GM19468 (cell line): Measurements from ENCODE around the gene ME2.
"Not testable (repeated sequence)": the region's sequence is repeated elsewhere in the genome, so short reads cannot be mapped to it uniquely, and the experiment has no call there.

Experiments
- ATAC-seq: cut with Tn5 transposase; IDR thresholded peaks from one replicate; pipeline ENCODE4 v1.9.1; 2021; ENCODE audit warnings: mild to moderate bottlenecking, moderate library complexity, moderate number of reproducible peaks; ENCODE audit not compliant: unreplicated experiment; ENCODE audit errors: extremely low read depth

The ME2 gene

GRCh38 chr18:50878345-50879301 lies at the start of gene ME2:
ME2 (plus strand) TSS chr18:50879118; CDS start chr18:50895821, 16,703 bp downstream.
- ATAC-seq: peak; percentile 95

DNA sequence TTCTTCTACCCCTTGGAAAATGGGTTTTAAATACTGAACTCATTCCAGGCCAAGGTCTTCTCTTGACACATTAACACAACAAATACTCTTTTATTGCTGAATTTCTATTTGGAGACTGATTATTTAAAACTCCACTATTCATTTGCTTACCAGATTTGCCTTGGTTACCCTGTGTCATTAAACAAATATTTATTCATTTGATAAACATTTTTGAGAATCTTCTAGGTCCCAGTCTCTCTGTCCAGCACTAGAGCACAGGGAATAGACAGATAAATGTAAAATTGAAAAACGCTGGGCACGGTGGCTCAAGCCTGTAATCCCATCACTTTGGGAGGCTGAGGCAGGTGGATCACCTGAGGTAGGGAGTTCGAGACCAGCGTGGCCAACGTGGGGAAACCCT lies 49.3 kb upstream of the ME2 start:
- no peak for ATAC-seq

- peak; percentile 68 for ATAC-seq
These were observed 48.4 kb upstream of the ME2 start for GRCh38 chr18:50830544-50830943.

DNA sequence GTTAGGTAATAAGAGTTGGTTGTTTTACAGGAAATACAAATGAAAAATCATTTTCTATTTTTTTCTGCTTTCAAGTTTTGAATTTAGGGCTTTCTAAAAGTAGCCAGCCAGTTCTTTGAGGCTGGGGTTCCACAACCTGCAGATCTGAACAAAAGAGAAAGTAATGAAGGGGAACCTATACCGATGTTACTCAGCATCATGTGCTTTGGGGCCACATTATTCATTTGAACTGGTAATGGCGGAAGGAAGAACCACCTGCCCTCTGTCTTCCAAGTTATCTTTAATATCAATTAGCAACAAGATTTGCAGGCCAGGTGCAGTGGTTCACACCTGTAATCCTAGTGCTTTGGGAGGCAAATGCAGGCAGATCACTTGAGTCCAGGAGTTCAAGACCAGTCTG lies 46.2 kb upstream of the ME2 start:
- peak; percentile 28 for ATAC-seq

GRCh38 chr18:50833496-50833895 lies 45.4 kb upstream of the ME2 start:
- not testable (repeated sequence) for ATAC-seq

GRCh38 chr18:50836521-50836957 lies 42.4 kb upstream of the ME2 start:
- ATAC-seq: no peak

DNA sequence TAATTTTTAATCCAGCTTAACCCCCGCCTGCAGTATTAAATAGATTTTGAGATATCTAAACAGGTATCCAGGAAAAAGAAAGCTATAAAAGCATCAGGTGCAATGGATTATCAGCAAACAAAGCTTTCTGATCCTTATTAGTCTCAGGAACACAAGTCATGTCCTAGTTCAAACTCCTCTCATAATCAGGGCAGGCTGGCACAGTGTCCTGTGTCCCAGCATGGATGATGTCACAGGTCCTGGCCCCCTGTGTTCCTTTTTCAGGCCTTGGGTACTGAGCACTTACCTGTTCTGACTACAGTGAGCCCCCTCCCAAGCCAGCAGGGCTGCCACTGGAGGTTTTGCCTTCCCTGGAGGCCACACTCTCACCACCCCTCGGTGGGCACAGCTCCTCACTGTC lies 39.6 kb upstream of the ME2 start:
- ATAC-seq: no peak

DNA sequence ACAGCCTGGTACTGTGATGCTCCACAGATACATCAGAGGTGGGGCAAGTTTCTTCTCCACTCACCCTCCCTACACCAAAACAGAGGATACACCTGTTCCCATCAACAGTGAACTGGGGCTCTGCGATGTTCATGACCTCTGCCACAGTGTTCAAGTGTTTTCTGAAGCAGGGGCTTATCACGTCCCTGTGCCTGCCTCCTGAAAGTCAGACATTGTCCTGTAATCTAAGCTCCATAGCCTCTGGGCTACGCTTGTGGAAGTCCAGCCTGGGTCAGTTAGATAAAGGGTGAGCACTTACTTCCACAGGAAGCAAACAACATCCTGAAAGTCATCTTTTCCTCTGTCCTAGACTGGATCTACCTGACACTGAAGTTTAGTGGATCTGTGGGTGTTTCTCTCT lies 38.9 kb upstream of the ME2 start:
- no peak for ATAC-seq

- no peak for ATAC-seq
These were observed 36.1 kb upstream of the ME2 start for GRCh38 chr18:50842846-50843245.

- no peak for ATAC-seq
These were observed 34.4 kb upstream of the ME2 start for GRCh38 chr18:50844554-50844953.

- no peak for ATAC-seq
These were observed 34.0 kb upstream of the ME2 start for GRCh38 chr18:50844960-50845359.

GRCh38 chr18:50847192-50847591 lies 31.7 kb upstream of the ME2 start:
- ATAC-seq: no peak

GRCh38 chr18:50848061-50848551 lies 30.8 kb upstream of the ME2 start:
- ATAC-seq: no peak

- ATAC-seq: no peak
These were observed 29.9 kb upstream of the ME2 start for GRCh38 chr18:50848991-50849390.

GRCh38 chr18:50849419-50849821 lies 29.5 kb upstream of the ME2 start:
- ATAC-seq: no peak

- ATAC-seq: no peak
These were observed 28.4 kb upstream of the ME2 start for GRCh38 chr18:50850307-50851065.

DNA sequence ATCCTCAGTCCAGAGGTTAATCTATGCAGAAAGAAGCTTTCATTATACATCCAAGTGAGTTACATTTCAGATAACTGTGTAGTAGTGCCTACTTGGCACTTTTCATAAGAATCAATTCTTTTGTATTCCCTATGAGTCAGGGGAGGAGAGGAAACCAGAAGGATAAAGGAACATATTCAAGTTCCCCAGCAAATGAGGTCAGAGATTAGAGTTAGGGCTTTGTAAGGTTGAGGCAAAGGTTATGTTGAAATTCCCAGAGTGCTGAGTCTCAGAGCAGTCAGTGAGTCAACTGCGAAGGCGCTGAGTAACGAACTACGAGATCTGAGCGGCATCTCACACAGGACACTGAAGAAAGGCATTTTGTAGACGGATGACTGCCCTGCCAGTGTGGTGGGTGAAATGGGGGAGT lies 25.1 kb upstream of the ME2 start:
- no peak for ATAC-seq

GRCh38 chr18:50855976-50856757 lies 22.8 kb upstream of the ME2 start:
- ATAC-seq: no peak

DNA sequence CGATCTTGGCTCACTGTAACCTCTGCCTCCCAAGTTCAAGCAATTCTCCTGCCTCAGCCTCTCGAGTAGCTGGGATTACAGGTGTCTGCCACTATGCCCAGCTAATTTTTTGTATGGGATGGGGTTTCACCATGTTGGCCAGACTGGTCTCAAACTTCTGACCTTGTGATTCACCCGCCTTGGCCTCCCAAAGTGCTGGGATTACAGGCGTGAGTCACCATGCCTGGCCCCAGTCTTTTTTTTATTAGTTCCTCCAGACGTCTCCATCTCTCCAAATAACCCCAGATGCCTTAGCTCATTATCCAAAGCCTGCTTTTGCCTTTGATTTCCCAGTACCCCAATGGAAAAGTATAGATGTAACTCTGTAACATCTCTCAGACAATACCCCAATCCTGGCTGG lies 21.8 kb upstream of the ME2 start:
- ATAC-seq: not testable (repeated sequence)

DNA sequence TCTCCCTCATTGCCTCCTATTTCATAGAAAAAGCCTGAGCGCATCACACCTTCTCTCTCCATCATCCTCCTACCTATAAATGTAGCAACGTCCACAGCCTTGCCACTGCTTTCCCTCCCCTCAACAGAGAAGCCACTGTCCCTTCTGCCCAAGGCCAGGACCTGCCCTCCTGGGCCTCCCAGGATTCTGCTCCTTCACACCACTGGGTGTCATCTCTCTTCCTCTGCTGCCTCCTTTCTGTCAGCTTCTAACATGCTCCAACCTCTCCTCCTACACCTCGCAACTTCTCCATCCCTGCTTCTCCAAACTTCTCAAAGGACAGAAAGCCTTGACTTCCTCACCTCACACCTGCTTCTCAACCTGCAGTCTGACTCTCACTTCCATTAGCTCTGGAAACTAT lies 21.2 kb upstream of the ME2 start:
- ATAC-seq: no peak
